ENCODE data around the gene ETFB.

- TF ChIP-seq CTCF (IDR thresholded peaks at IDR 0.05), result no peak
- no peak for TF ChIP-seq POLR2A (IDR thresholded peaks at IDR 0.05)
These were observed 69.7 kb downstream of the ETFB start for GRCh38 chr19:51296336-51297093.
